Measurements from ENCODE around the gene TMA7. TPM values are rescaled to one million over a fixed set of nuclear protein-coding genes. Genes with fewer than 3 reads are reported as not detected.

The TMA7 gene
- total RNA-seq, 4 donors from 2014 or later, result 94.8 to 195 (median 141) TPM

GRCh38 chr3:48468329-48468731 lies 28.3 kb downstream of the TMA7 start:
- H3K27ac ChIP-seq, result peak overlapping the region; percentile 99 to 100
- no peak overlapping the region for H3K4me3 ChIP-seq
- H3K9me3 ChIP-seq, result no peaks in the 10 kb centered on the region
- H3K36me3 ChIP-seq, result no peaks in the 10 kb centered on the region
- peaks cover 10 to 28% of the 10 kb centered on the region in 2 donors for H3K4me1 ChIP-seq
- no peak for TF ChIP-seq POLR2A (IDR thresholded peaks at IDR 0.05)
- TF ChIP-seq CTCF (IDR thresholded peaks at IDR 0.05), result no peak
- H3K27me3 ChIP-seq, result no peaks in the 10 kb centered on the region
- DNase-seq, result no peak
- intact Hi-C loops (cut with DNase I; ENCODE audit: low total_unique reads), result loop anchor here (5.0 kb wide), 1 partner anchor 79 kb away; no protein-coding TSS in a partner anchor

- Histone ChIP-seq H3K4me1 (peaks cover 10 to 28% of the 10 kb centered on the region in 2 donors), H3K27ac (peak overlapping the region in 1 of 2 donors; percentile 100)
Observed at GRCh38 chr3:48469046-48469915, 29.2 kb downstream of the TMA7 start.

GRCh38 chr3:48470286-48470685 lies 30.2 kb downstream of the TMA7 start:
- no peaks in the 10 kb centered on the region for H3K9me3 ChIP-seq
- no peak for TF ChIP-seq CTCF (IDR thresholded peaks at IDR 0.05)
- TF ChIP-seq POLR2A (IDR thresholded peaks at IDR 0.05), result no peak
- no peaks in the 10 kb centered on the region for H3K27me3 ChIP-seq
- intact Hi-C loops (cut with DNase I; ENCODE audit: low total_unique reads), result no loop called here
- H3K27ac ChIP-seq, result peak overlapping the region in 1 of 2 donors; percentile 39
- peaks cover 10 to 26% of the 10 kb centered on the region in 2 donors for H3K4me1 ChIP-seq
- no peak overlapping the region for H3K4me3 ChIP-seq
- no peak for DNase-seq
- H3K36me3 ChIP-seq, result no peaks in the 10 kb centered on the region

More at GRCh38 chr3:48469046-48469915, 29.2 kb downstream of the TMA7 start:
- Histone ChIP-seq H3K36me3 (no peaks in the 10 kb centered on the region), H3K4me3 (no peak overlapping the region), H3K27me3 (no peaks in the 10 kb centered on the region), H3K9me3 (no peaks in the 10 kb centered on the region)
- TF ChIP-seq CTCF (IDR thresholded peaks at IDR 0.05), result no peak
- TF ChIP-seq POLR2A (IDR thresholded peaks at IDR 0.05), result no peak
- intact Hi-C loops (cut with DNase I; ENCODE audit: low total_unique reads), result loop anchor here (5.0 kb wide), 1 partner anchor 78 kb away; no protein-coding TSS in a partner anchor
- DNase-seq, result no peak

GRCh38 chr3:48472673-48472922 lies 32.5 kb downstream of the TMA7 start:
- Histone ChIP-seq H3K27ac (peak overlapping the region; percentile 95 to 99), H3K27me3 (no peaks in the 10 kb centered on the region), H3K4me3 (peak overlapping the region; percentile 66 to 88), H3K9me3 (no peaks in the 10 kb centered on the region), H3K36me3 (no peaks in the 10 kb centered on the region), H3K4me1 (peaks cover 8 to 14% of the 10 kb centered on the region in 2 donors)
- intact Hi-C loops (cut with DNase I; ENCODE audit: low total_unique reads), result no loop called here
- no peak for DNase-seq
- no peak for TF ChIP-seq POLR2A (IDR thresholded peaks at IDR 0.05)
- TF ChIP-seq CTCF (IDR thresholded peaks at IDR 0.05), result no peak

GRCh38 chr3:48472923-48473616 lies 33.0 kb downstream of the TMA7 start:
- peak; percentile 90 to 92 for DNase-seq
- Histone ChIP-seq H3K36me3 (no peaks in the 10 kb centered on the region), H3K4me1 (peaks cover 3 to 13% of the 10 kb centered on the region in 2 donors), H3K4me3 (peak overlapping the region; percentile 66 to 88), H3K27me3 (no peaks in the 10 kb centered on the region), H3K27ac (peak overlapping the region; percentile 95 to 99), H3K9me3 (no peaks in the 10 kb centered on the region)
- intact Hi-C loops (cut with DNase I; ENCODE audit: low total_unique reads), result no loop called here
- TF ChIP-seq CTCF (IDR thresholded peaks at IDR 0.05) (peak; percentile 23 to 51 (median 44)), POLR2A (IDR thresholded peaks at IDR 0.05) (peak; percentile 75 to 81)

Measured in uterus (tissue), 4 donors.